GM19455 (cell line): ENCODE results near the gene NECTIN4.
"Not testable (repeated sequence)": the region's sequence is repeated elsewhere in the genome, so short reads cannot be mapped to it uniquely, and the experiment has no call there.

Source experiments
- ATAC-seq: cut with Tn5 transposase; IDR thresholded peaks from one replicate; pipeline ENCODE4 v1.9.1; 2021; ENCODE audit not compliant: unreplicated experiment

NECTIN4 gene

GRCh38 chr1:161065681-161066080 lies 23.7 kb downstream of the NECTIN4 start:
- ATAC-seq: not testable (repeated sequence)

- ATAC-seq: not testable (repeated sequence)
Observed at GRCh38 chr1:161063936-161064335, 25.4 kb downstream of the NECTIN4 start.

- no peak for ATAC-seq
Observed at GRCh38 chr1:161061419-161061818, 27.9 kb downstream of the NECTIN4 start.

- ATAC-seq: no peak
Observed at GRCh38 chr1:161059293-161059692, 30.1 kb downstream of the NECTIN4 start.

GRCh38 chr1:161054805-161055204 lies 34.6 kb downstream of the NECTIN4 start:
- no peak for ATAC-seq

- ATAC-seq: no peak
Observed at GRCh38 chr1:161054232-161054631, 35.1 kb downstream of the NECTIN4 start.

- no peak for ATAC-seq
Observed at GRCh38 chr1:161052899-161053298, 36.5 kb downstream of the NECTIN4 start.

- no peak for ATAC-seq
Observed at GRCh38 chr1:161051219-161051618, 38.1 kb downstream of the NECTIN4 start.

- no peak for ATAC-seq
Observed at GRCh38 chr1:161048949-161049722, 40.2 kb downstream of the NECTIN4 start.

- ATAC-seq: no peak
Observed at GRCh38 chr1:161047436-161048420, 41.6 kb downstream of the NECTIN4 start.

GRCh38 chr1:161046605-161047228 lies 42.6 kb downstream of the NECTIN4 start:
- ATAC-seq: no peak

GRCh38 chr1:161045736-161046604 lies 43.4 kb downstream of the NECTIN4 start, which contains the start of gene USF1:
Gene USF1, minus strand, starts transcription at chr1:161045977. Its CDS starts 2,702 bp downstream, at chr1:161043275.
- ATAC-seq: peak; percentile 56

GRCh38 chr1:161044908-161045735 lies 44.2 kb downstream of the NECTIN4 start:
- peak; percentile 42 for ATAC-seq

- no peak for ATAC-seq
Observed at GRCh38 chr1:161044535-161044907, 44.8 kb downstream of the NECTIN4 start.

- ATAC-seq: no peak
Observed at GRCh38 chr1:161039546-161039945, 49.8 kb downstream of the NECTIN4 start.

- ATAC-seq: no peak
Observed at GRCh38 chr1:161039154-161039545, 50.2 kb downstream of the NECTIN4 start.

- peak; percentile 88 for ATAC-seq
Observed at GRCh38 chr1:161038523-161039153, 50.7 kb downstream of the NECTIN4 start, which contains the start of gene TSTD1. Gene TSTD1, minus strand, starts transcription at chr1:161038964. Its CDS starts 75 bp downstream, at chr1:161038889.

GRCh38 chr1:161037661-161038522 lies 51.5 kb downstream of the NECTIN4 start:
- ATAC-seq: no peak
